HG02943 (cell line): Measurements from ENCODE around the gene P2RY2.
"Not testable (repeated sequence)": the region's sequence is repeated elsewhere in the genome, so short reads cannot be mapped to it uniquely, and the experiment has no call there.

Source experiments
- ATAC-seq: cut with Tn5 transposase; IDR thresholded peaks from one replicate; pipeline ENCODE4 v1.9.1; 2021; ENCODE audit warnings: mild to moderate bottlenecking, low read depth, moderate library complexity; ENCODE audit not compliant: unreplicated experiment

The P2RY2 gene

GRCh38 chr11:73186886-73187285 lies 31.2 kb upstream of the P2RY2 start:
- ATAC-seq, result no peak

GRCh38 chr11:73187854-73188253 lies 30.2 kb upstream of the P2RY2 start:
- ATAC-seq, result no peak

GRCh38 chr11:73188301-73188700 lies 29.8 kb upstream of the P2RY2 start:
- ATAC-seq, result no peak

- ATAC-seq, result no peak
These were observed 28.8 kb upstream of the P2RY2 start for GRCh38 chr11:73189315-73189714.

GRCh38 chr11:73189723-73190556 lies 28.1 kb upstream of the P2RY2 start:
- no peak for ATAC-seq

GRCh38 chr11:73190557-73190885 lies 27.6 kb upstream of the P2RY2 start:
- ATAC-seq, result no peak

- no peak for ATAC-seq
These were observed 26.9 kb upstream of the P2RY2 start for GRCh38 chr11:73191151-73191550.

- no peak for ATAC-seq
These were observed 25.8 kb upstream of the P2RY2 start for GRCh38 chr11:73192272-73192671.

- ATAC-seq, result no peak
These were observed 24.6 kb upstream of the P2RY2 start for GRCh38 chr11:73193251-73194033.

- ATAC-seq, result no peak
These were observed 24.0 kb upstream of the P2RY2 start for GRCh38 chr11:73194034-73194507.

GRCh38 chr11:73194593-73194992 lies 23.5 kb upstream of the P2RY2 start:
- no peak for ATAC-seq

- ATAC-seq, result no peak
These were observed 22.7 kb upstream of the P2RY2 start for GRCh38 chr11:73195191-73196007.

GRCh38 chr11:73196576-73196975 lies 21.5 kb upstream of the P2RY2 start:
- no peak for ATAC-seq

- no peak for ATAC-seq
These were observed 20.7 kb upstream of the P2RY2 start for GRCh38 chr11:73197348-73197747.

GRCh38 chr11:73197787-73198186 lies 20.3 kb upstream of the P2RY2 start:
- not testable (repeated sequence) for ATAC-seq

- ATAC-seq, result no peak
These were observed 19.4 kb upstream of the P2RY2 start for GRCh38 chr11:73198677-73199076.

GRCh38 chr11:73199446-73199845 lies 18.6 kb upstream of the P2RY2 start:
- no peak for ATAC-seq

- ATAC-seq, result no peak
These were observed 17.8 kb upstream of the P2RY2 start for GRCh38 chr11:73200256-73200655.

- no peak for ATAC-seq
These were observed 16.8 kb upstream of the P2RY2 start for GRCh38 chr11:73201249-73201648.

- ATAC-seq, result no peak
These were observed 15.9 kb upstream of the P2RY2 start for GRCh38 chr11:73201888-73202780.
